ENCODE measurements around the gene RPGRIP1L. TPM values are rescaled to one million over a fixed set of nuclear protein-coding genes. Genes with fewer than 3 reads are reported as not detected.

Gene RPGRIP1L
- total and polyA plus RNA-seq, 4 experiments from 2014 or later = 1.3 to 4.3 (median 3.9) TPM

GRCh38 chr16:53558710-53559109 lies 144.9 kb downstream of the RPGRIP1L start:
- H3K9me3 ChIP-seq (ENCODE audit: control insufficient read depth in 1 of 2, low read length in 2 of 2) = no peaks in the 10 kb centered on the region
- intact Hi-C loops (cut with micrococcal nuclease) = no loop called here
- no peaks in the 10 kb centered on the region for H3K36me3 Mint-ChIP-seq
- no peak overlapping the region for H3K27ac ChIP-seq (ENCODE audit: low read depth, low read length)
- CTCF ChIA-PET (ENCODE audit: partially characterized antibody) = interaction anchor here (1.5 kb wide), 1 partner anchor 9 kb away, joined by 6 read pairs; no protein-coding TSS in a partner anchor
- POLR2A ChIA-PET (ENCODE audit: partially characterized antibody) = no interaction called here
- no peaks in the 10 kb centered on the region for H3K27me3 ChIP-seq (ENCODE audit: insufficient read depth, low read length)
- no peaks in the 10 kb centered on the region for H3K27me3 Mint-ChIP-seq
- no peaks in the 10 kb centered on the region for H3K9me3 Mint-ChIP-seq
- H3K4me1 ChIP-seq (ENCODE audit: insufficient read depth, low read length) = no peaks in the 10 kb centered on the region
- H3K36me3 ChIP-seq (ENCODE audit: insufficient read depth, low read length) = no peaks in the 10 kb centered on the region
- H3K27ac Mint-ChIP-seq = peak overlapping the region in 1 of 7 donors; percentile 46
- no peak overlapping the region for H3K4me3 Mint-ChIP-seq
- no peak for DNase-seq
- H3K4me3 ChIP-seq (ENCODE audit: low read length in 2 of 2) = no peak overlapping the region
- no peaks in the 10 kb centered on the region for H3K4me1 Mint-ChIP-seq

- CTCF ChIA-PET (ENCODE audit: partially characterized antibody) = interaction anchor here (1.2 kb wide), 1 partner anchor 11 kb away, joined by 3 read pairs; no protein-coding TSS in a partner anchor
- no peak overlapping the region for H3K4me3 Mint-ChIP-seq
- DNase-seq = no peak
- no peaks in the 10 kb centered on the region for H3K4me1 Mint-ChIP-seq
- no peak overlapping the region for H3K4me3 ChIP-seq (ENCODE audit: low read length in 2 of 2)
- intact Hi-C loops (cut with micrococcal nuclease) = no loop called here
- H3K9me3 ChIP-seq (ENCODE audit: control insufficient read depth in 1 of 2, low read length in 2 of 2) = no peaks in the 10 kb centered on the region
- H3K36me3 Mint-ChIP-seq = no peaks in the 10 kb centered on the region
- no peak overlapping the region for H3K27ac Mint-ChIP-seq
- no peaks in the 10 kb centered on the region for H3K36me3 ChIP-seq (ENCODE audit: insufficient read depth, low read length)
- H3K4me1 ChIP-seq (ENCODE audit: insufficient read depth, low read length) = no peaks in the 10 kb centered on the region
- no peaks in the 10 kb centered on the region for H3K9me3 Mint-ChIP-seq
- peaks cover 0 to 2% of the 10 kb centered on the region in 2 donors for H3K27me3 Mint-ChIP-seq
- no peaks in the 10 kb centered on the region for H3K27me3 ChIP-seq (ENCODE audit: insufficient read depth, low read length)
- POLR2A ChIA-PET (ENCODE audit: partially characterized antibody) = no interaction called here
- H3K27ac ChIP-seq (ENCODE audit: low read depth, low read length) = no peak overlapping the region
Measured at GRCh38 chr16:53556521-53556920, 147.1 kb downstream of the RPGRIP1L start.

GRCh38 chr16:53549970-53550690 lies 153.5 kb downstream of the RPGRIP1L start:
- Histone ChIP-seq H3K4me3 (ENCODE audit: low read length in 2 of 2) (no peak overlapping the region), H3K27ac (ENCODE audit: low read depth, low read length) (no peak overlapping the region), H3K27me3 (ENCODE audit: insufficient read depth, low read length) (no peaks in the 10 kb centered on the region), H3K4me1 (ENCODE audit: insufficient read depth, low read length) (peaks cover 36% of the 10 kb centered on the region), H3K9me3 (ENCODE audit: control insufficient read depth in 1 of 2, low read length in 2 of 2) (no peaks in the 10 kb centered on the region), H3K36me3 (ENCODE audit: insufficient read depth, low read length) (no peaks in the 10 kb centered on the region)
- intact Hi-C loops (cut with micrococcal nuclease) = no loop called here
- Mint-ChIP-seq H3K36me3 (no peaks in the 10 kb centered on the region), H3K27ac (peak overlapping the region in 1 of 7 donors; percentile 40), H3K4me3 (peak overlapping the region in 2 of 8 donors; percentile 4 to 25), H3K9me3 (no peaks in the 10 kb centered on the region), H3K4me1 (peaks cover 15 to 39% (median 27%) of the 10 kb centered on the region in 4 donors), H3K27me3 (peaks cover 0 to 2% of the 10 kb centered on the region in 2 donors)
- POLR2A ChIA-PET (ENCODE audit: partially characterized antibody) = interaction anchor here (1.0 to 1.9 kb wide), 3 partner anchors 13 to 287 kb away, joined by 3 to 6 read pairs (median 3); no protein-coding TSS in a partner anchor
- CTCF ChIA-PET (ENCODE audit: partially characterized antibody) = interaction anchor here (0.5 to 3.3 kb wide), 28 partner anchors 9 to 1915 kb away, joined by 3 to 16 read pairs (median 3); no protein-coding TSS in a partner anchor
- peak; percentile 50 to 59 (median 57) for DNase-seq

Other genes starting within 250 kb of the RPGRIP1L start
- 100 to 1,000 TPM in 1 of 2 experiments, 10 to 100 TPM in 1; 97.4 to 103 TPM for gene AKTIP, start 200.7 kb downstream of the RPGRIP1L start, total RNA-seq
- 10 to 100 TPM; 61.2 to 75.3 TPM for gene AKTIP, start 200.7 kb downstream of the RPGRIP1L start, polyA plus RNA-seq
- 10 to 100 TPM; 61.5 to 68.8 TPM for gene FTO, start 297 bp upstream of the RPGRIP1L start, total RNA-seq
- gene FTO, start 297 bp upstream of the RPGRIP1L start, polyA plus RNA-seq = 100 to 1,000 TPM in 1 of 2 donors, 10 to 100 TPM in 1; 70.7 to 126 TPM

All from CD4-positive, alpha-beta memory T cell (primary cell).